ENCODE data around the gene AKR1E2. TPM values are rescaled to one million over a fixed set of nuclear protein-coding genes. Genes with fewer than 3 reads are reported as not detected.

The AKR1E2 gene
- total RNA-seq = 9.5 and 18.4 TPM in 2 replicates

GRCh38 chr10:4825868-4826791 is at the start of gene AKR1E2:
AKR1E2 (plus strand) TSS chr10:4826207; CDS start chr10:4826325, 118 bp downstream.

Other genes with a start within 250 kb of the AKR1E2 start
- gene AKR1C1, start 137.2 kb downstream of the AKR1E2 start, total RNA-seq = 79.3 and 99.2 TPM in 2 replicates
- 8.2 and 14.9 TPM in 2 replicates for gene AKR1C2, start 177.7 kb downstream of the AKR1E2 start, total RNA-seq

Data from smooth muscle cell of the pulmonary artery (primary cell).